ENCODE measurements around the gene ALOX12B.
A peak's percentile ranks its signal among the peaks of the same experiment; 100 is the strongest.
"Not testable (repeated sequence)": the region's sequence is repeated elsewhere in the genome, so short reads cannot be mapped to it uniquely, and the experiment has no call there.

Gene ALOX12B

GRCh38 chr17:8081876-8082275, 5.6 kb downstream of the ALOX12B start:
- no peak for DNase-seq

DNA sequence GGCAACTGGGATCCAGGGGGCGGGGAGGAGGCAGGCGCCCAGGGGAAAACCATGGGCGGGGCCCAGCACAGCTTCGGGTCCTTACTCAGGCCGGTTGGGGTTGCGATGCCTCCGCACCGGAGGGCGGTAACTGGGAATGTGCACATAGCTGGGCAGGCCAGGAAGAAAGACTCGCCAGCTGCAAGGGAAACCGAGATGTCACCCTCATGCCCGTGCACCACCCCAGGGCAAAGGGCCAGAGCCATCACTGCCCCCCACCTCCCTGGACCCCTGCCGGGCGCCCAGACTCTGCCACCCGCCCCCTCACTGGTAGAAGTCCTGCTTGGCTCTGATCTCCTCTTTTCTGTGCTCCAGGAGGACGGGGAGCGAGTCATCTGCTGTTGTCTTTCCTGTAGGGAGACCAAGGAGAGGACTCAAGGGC, 6.7 kb downstream of the ALOX12B start:
- DNase-seq, result no peak

GRCh38 chr17:8080208-8080798, 7.2 kb downstream of the ALOX12B start:
- DNase-seq, result no peak

DNA sequence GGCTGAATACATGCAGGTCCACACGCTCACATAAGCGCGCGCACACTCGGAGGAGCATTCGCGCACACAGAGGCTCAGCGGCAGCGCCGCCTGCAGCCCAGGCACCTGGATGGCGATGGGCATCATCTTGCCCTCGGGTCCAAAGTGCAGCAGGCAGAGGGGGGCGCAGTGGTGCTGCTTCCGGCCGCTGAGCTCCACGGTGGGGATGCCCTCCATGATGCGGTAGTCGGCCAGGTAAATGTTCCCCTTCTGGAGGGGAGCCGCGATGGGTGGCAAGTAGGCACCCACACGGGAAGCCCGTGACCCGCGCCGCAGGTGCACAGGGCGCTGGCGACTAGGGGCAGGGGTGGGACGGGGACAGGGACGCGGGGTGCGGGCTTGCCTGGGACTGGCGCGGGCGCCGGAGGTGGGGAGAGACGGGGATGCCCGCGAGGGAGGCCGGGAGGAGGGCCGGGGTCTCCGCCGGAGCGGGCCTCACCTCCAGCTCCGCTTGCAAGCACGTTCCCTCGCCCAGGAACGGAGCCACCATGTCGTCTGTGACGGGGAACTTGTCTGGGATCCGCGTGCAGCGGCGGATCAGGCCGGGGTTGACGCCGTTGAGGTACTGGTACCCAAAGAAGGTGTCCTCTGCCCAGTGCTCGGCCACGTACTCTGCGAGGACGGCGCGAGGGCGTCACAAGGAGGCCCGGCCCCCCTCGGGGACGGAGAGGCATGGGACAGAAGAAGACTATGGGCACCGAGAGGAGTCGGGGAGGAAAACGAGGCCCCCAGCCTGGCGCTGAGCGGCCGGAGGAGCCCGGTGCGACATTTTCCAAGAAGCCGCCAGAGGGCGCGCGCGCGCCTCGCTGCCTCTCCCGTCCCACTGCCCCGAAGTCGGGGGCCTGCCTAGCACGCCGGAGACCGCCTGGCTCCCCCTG, 8.0 kb downstream of the ALOX12B start:
- peak; percentile 26 for DNase-seq

- DNase-seq, result not testable (repeated sequence)
Measured at GRCh38 chr17:8077939-8078338, 9.6 kb downstream of the ALOX12B start.

GRCh38 chr17:8076502-8077266, 10.8 kb downstream of the ALOX12B start:
- no peak for DNase-seq

DNA sequence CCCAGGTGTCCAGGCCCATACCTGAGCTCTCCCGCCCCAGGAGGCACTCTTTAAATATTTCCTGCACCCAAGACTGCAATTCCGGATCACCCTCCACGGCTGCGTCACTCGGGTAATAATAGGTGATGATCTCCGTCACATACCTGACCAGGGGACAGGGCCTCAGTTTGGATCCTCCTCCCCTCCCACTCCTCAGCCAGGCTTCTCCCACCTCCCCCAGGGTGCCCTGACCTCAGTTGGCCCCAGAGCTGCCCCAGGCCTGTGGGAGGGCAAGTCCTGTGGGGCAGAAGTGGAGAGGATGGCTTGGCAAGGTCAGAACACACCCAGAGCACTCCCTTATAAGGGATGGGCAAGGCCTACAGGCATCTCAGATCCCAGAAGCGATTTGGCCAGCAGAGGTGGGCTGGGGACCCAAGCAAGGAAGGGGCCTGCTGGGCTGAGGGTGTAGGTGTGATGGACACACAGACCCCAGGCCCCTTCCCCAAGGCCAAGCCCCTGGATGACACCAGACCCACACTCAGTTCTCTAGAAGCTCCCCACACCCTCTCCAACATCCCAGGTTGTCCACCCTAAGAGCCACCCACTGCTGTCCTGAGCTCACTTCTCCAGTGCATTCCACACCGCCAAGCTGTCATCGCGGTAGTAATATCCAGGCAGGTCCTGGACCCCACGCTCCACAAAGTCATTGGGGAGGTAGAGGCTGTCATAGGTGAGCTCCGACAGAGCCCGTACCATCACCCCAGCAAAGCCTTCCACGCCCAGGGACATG, 11.8 kb downstream of the ALOX12B start:
- no peak for DNase-seq

DNA sequence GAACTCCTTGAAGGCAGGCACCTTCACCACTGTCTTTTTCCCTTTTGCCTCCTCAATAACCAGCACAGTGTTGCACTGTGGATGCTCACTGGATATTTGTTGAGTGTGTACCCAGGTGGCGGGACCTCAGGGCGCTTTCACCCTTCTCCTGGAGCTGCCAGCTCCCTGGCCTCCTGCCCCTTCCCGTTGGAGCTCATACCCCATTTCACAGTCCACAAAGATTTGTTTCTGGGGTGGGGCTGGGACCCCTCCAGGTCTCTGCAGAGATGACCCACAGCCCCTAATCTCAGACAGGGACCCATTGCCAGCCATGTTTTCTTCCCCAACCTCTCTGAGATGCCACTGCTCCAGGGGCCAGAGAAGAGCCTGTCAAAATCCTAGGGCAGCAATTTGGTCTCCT, 12.4 kb downstream of the ALOX12B start:
- DNase-seq, result no peak

- no peak for DNase-seq
Measured at GRCh38 chr17:8074554-8074953, 13.0 kb downstream of the ALOX12B start.

DNA sequence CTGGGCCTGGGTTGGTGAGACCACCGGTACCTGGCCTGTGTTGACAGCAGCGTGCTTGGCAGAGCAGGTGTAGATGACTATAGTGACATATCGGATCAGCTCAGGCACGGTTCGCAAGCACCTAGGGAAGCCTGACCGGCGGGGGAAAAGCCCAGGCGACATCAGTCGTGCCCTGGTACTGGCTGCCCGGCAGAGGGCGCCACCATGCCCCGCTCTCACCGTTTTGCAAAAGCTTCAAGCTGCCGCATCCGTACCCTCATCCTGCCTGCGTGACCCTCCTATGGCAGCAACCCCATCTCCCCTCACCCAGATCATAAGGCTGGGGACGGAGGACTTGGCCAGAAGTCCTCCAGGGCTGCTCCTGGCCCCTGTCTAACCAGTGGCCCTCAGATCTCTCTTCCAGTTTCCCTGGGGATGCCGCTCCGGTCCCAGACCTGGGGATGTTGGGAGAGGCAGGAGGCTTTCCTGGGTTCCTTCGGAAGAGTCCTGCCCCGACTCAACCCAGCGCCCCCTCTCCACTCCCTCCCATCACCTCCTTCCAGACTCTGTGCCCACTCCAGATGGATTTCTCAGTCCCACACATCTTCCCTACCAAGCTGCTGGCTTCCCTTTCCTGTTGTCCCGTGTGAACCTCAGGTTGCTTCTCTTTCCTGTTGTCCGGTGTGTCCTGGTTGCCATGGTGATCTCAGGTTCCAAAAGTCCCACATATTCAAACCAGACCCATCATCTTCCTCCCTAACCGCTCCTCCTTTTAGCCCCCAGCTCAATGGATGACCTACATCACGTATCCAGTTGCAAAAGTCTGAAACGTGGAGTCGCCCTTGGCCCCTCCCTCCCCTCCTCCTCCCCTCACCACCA, 13.7 kb downstream of the ALOX12B start:
- peak; percentile 42 for DNase-seq

- no peak for DNase-seq
Measured at GRCh38 chr17:8072729-8073461, 14.6 kb downstream of the ALOX12B start.

GRCh38 chr17:8072341-8072728, 15.2 kb downstream of the ALOX12B start:
- DNase-seq, result no peak

DNA sequence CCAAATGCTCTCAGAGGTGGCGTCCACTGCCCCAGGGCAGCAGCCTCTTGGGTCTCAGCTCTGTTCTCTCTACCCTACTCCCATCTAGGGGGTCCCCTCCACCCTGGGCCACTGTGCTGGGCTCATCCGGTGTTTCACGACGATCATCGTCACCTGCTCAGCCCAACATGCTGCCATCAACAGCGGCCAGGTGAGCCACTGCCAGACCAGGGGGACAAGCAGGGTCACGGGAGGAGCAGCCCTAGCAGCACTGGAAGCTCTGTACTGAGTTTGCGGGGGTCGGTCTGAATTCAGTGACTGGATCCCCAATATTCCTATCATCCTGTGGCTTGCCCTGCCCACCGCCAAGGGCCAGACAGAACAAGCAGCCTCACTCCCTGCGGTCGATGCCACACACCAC, 16.0 kb downstream of the ALOX12B start:
- no peak for DNase-seq

GRCh38 chr17:8069587-8069860, 18.0 kb downstream of the ALOX12B start:
- no peak for DNase-seq

DNA sequence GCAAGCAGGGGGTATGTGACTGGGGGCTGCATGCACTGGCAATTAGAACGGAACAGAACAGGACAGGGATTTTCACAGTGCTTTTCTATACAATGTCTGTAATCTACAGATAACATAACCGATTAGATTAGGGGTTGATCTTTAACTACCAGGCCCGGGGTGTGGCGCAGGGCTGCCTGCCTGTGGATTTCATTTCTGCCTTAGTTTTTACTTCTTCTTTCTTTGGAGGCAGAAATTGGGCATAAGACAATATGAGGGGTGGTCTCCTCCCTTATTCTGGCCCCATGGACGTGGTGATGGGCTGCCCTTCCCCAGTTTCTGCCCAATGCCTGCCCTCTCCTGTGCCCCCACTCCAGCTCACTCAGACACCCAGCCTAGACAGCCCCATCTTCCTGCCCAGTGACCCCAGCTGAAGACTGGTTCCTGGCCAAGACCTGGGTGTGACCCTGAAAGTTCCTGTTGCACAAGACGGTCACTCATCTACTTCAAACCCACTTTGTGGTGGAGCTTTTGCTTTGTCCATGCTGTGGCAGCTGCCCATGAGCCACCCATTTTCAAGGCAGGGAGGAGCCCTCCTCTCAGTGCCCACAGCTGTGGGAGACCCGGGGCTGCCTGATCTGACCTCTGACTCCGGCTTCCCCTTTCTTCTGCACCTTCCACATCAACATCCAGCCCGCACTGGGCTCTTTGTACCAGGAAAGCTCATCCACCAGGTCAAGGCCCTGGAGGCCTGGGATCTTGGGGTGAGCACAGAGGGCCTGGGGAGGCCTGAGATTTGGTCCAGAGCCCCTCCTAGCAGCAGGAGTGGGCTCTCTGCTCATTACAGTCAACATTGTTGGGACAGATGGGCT, 18.6 kb downstream of the ALOX12B start:
- no peak for DNase-seq

DNA sequence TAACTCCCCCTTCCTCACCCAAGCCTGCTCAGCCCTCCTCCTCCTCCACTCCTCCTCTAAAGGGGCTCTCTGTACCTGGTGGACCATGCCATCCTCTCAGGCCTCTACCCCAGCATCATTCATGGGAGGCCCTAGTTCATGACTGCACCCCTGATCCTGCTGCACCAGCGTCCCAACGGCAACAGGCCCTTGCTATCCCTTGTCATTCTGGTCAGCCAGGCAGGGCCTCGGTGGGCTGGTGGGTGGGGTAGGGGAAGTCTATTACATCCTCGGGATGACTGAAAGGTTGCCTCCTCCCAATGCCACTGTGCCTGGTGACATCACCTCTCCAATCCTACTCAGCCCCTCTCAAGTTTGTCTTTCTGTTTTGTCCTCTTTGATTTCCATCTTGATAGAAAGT, 19.7 kb downstream of the ALOX12B start:
- DNase-seq, result no peak

GRCh38 chr17:8066841-8067775, 20.4 kb downstream of the ALOX12B start:
- DNase-seq, result no peak

- no peak for DNase-seq
Measured at GRCh38 chr17:8064561-8065019, 22.9 kb downstream of the ALOX12B start.

Measured in HCEC 1CT (cell line).